Liver (tissue), 9 donors: ENCODE data around the gene GPATCH2. TPM values are rescaled to one million over a fixed set of nuclear protein-coding genes. Genes with fewer than 3 reads are reported as not detected.

Experiments
- DNase-seq: peaks from one replicate; pipeline ENCODE4 v3.0.0-alpha.2; 2017; ENCODE audit warnings: low spot score
- H3K27ac ChIP-seq, 2 donors: one replicate each; pipeline ENCODE4 v1.7.0; 2013; ENCODE audit warnings: inconsistent platforms in 2 of 2, low read length in 2 of 2, control low read depth in 1 of 2, low read depth in 1 of 2, mild to moderate bottlenecking in 1 of 2
- H3K27me3 ChIP-seq, 4 donors: one replicate each; pipeline versions ENCODE4 v1.6.1 to v1.7.0; 2013; ENCODE audit warnings: low read length in 3 of 4, inconsistent platforms in 1 of 4, mild to moderate bottlenecking in 1 of 4, moderate library complexity in 1 of 4; ENCODE audit not compliant: control insufficient read depth in 4 of 4, insufficient read depth in 4 of 4
- H3K36me3 ChIP-seq, 4 donors: one replicate each; pipeline versions ENCODE4 v1.6.1 to v1.7.0; 2013; ENCODE audit warnings: low read length in 3 of 4, mild to moderate bottlenecking in 3 of 4, low read depth in 1 of 4, moderate library complexity in 1 of 4; ENCODE audit not compliant: control insufficient read depth in 4 of 4, insufficient read depth in 3 of 4
- H3K4me1 ChIP-seq, 4 donors: one replicate each; pipeline versions ENCODE4 v1.6.1 to v1.7.0; 2013; ENCODE audit warnings: low read length in 3 of 4, mild to moderate bottlenecking in 3 of 4, moderate library complexity in 1 of 4; ENCODE audit not compliant: control insufficient read depth in 4 of 4, insufficient read depth in 4 of 4
- H3K4me3 ChIP-seq, 3 donors: one replicate each; pipeline versions ENCODE4 v1.6.1 to v1.7.0; 2013; ENCODE audit warnings: low read length in 3 of 3, control low read depth in 1 of 3, low read depth in 1 of 3, mild to moderate bottlenecking in 1 of 3
- H3K9ac ChIP-seq, 2 donors: one replicate each; pipeline ENCODE4 v1.7.0; 2013; ENCODE audit warnings: low read length in 2 of 2, mild to moderate bottlenecking in 2 of 2, moderate library complexity in 2 of 2, control low read depth in 1 of 2, low read depth in 1 of 2
- H3K9me3 ChIP-seq, 4 donors: one replicate each; pipeline versions ENCODE4 v1.6.1 to v1.7.0; 2013; ENCODE audit warnings: low read length in 3 of 4; ENCODE audit not compliant: control insufficient read depth in 4 of 4
- ATF3 ChIP-seq: IDR thresholded peaks from 2 replicates; pipeline ENCODE4 v1.6.1; 2016; ENCODE audit warnings: antibody characterized with exemption
- EGR1 ChIP-seq, 2 donors: IDR thresholded peaks; 2 replicates each; pipeline ENCODE4 v1.6.1; 2016 to 2018; ENCODE audit warnings: antibody characterized with exemption in 2 of 2, low read depth in 2 of 2
- FOXA1 ChIP-seq: IDR thresholded peaks from 2 replicates; pipeline ENCODE4 v1.6.1; 2016; ENCODE audit warnings: antibody characterized with exemption
- FOXA2 ChIP-seq: IDR thresholded peaks from 2 replicates; pipeline ENCODE4 v1.6.1; 2016; ENCODE audit warnings: antibody characterized with exemption
- GABPA ChIP-seq, 2 donors: IDR thresholded peaks in 1 of 2; conservative IDR thresholded peaks in 1 of 2; 2 replicates each; pipeline ENCODE4 v1.6.1; 2016; ENCODE audit warnings: antibody characterized with exemption in 2 of 2, mild to moderate bottlenecking in 1 of 2, moderate library complexity in 1 of 2
- HNF4A ChIP-seq, 2 donors: conservative IDR thresholded peaks; 2 replicates each; pipeline ENCODE4 v1.6.1; 2016; ENCODE audit warnings: antibody characterized with exemption in 2 of 2, mild to moderate bottlenecking in 2 of 2
- HNF4G ChIP-seq: IDR thresholded peaks from 2 replicates; pipeline ENCODE4 v1.6.1; 2016; ENCODE audit warnings: antibody characterized with exemption
- JUND ChIP-seq, 2 donors: IDR thresholded peaks; 2 replicates each; pipeline ENCODE4 v1.6.1; 2016; ENCODE audit warnings: antibody characterized with exemption in 2 of 2
- NR2F2 ChIP-seq: IDR thresholded peaks from 2 replicates; pipeline ENCODE4 v1.6.1; 2016; ENCODE audit warnings: antibody characterized with exemption
- RAD21 ChIP-seq, 2 donors: IDR thresholded peaks; 2 replicates each; pipeline ENCODE4 v1.6.1; 2016; ENCODE audit warnings: antibody characterized with exemption in 2 of 2, mild to moderate bottlenecking in 2 of 2
- RXRA ChIP-seq, 2 donors: IDR thresholded peaks; 2 replicates each; pipeline ENCODE4 v1.6.1; 2017 to 2018; ENCODE audit warnings: antibody characterized with exemption in 2 of 2, mild to moderate bottlenecking in 1 of 2
- SP1 ChIP-seq: IDR thresholded peaks from 2 replicates; pipeline ENCODE4 v1.6.1; 2018; ENCODE audit warnings: antibody characterized with exemption, mild to moderate bottlenecking
- TAF1 ChIP-seq: conservative IDR thresholded peaks from 2 replicates; pipeline ENCODE4 v1.6.1; 2016; ENCODE audit warnings: antibody characterized with exemption, mild to moderate bottlenecking
- YY1 ChIP-seq: IDR thresholded peaks from 2 replicates; pipeline ENCODE4 v1.6.1; 2016; ENCODE audit warnings: antibody characterized with exemption, mild to moderate bottlenecking
- ZBTB33 ChIP-seq: IDR thresholded peaks from 2 replicates; pipeline ENCODE4 v1.6.1; 2016; ENCODE audit warnings: antibody characterized with exemption
- WGBS: extraction: QIAGEN DNeasy Blood & Tissue Kit; methylation state at CpG from one replicate; pipeline ENCODE4 v1.1.7; 2013; 5-methylcytosine and 5-hydroxymethylcytosine counted together
- polyA plus RNA-seq, 2 donors: library from polyadenylated mRNA; stranded (reverse) in 1 of 2; unstranded in 1 of 2; fragments of 200-250 nt in 1 of 2; fragments of >200 nt in 1 of 2; fragmentation: Nextera tagmentation in 1 of 2; extraction: Ambion mirVana in 1 of 2; gene quantifications; one replicate each; pipeline versions ENCODE4 v1.2.1 to v1.2.3, GENCODE V29; 2013 to 2015
- total RNA-seq, 2 donors: library from RNA; depleted of rRNA; stranded (reverse); fragments of >200 nt; gene quantifications; one replicate each; pipeline ENCODE4 v1.2.3, GENCODE V29; 2014
- TF ChIP-seq, protein P1 (sequence below): IDR thresholded peaks from 2 replicates; pipeline ENCODE4 v1.6.1; 2016; ENCODE audit warnings: antibody characterized with exemption, mild to moderate bottlenecking
- TF ChIP-seq, protein P2 (sequence below): IDR thresholded peaks from 2 replicates; pipeline ENCODE4 v1.6.1; 2016; ENCODE audit warnings: antibody characterized with exemption
- donor health status: healthy.
- donor health status: healthy.
- donor health status: healthy.
- donor health status: healthy.
- donor health status: healthy.

The GPATCH2 gene
- total and polyA plus RNA-seq, 4 donors: 1.6 to 11.2 (median 5.8) TPM

GRCh38 chr1:217650674-217651073, 19.8 kb upstream of the GPATCH2 start:
- DNase-seq: no peak
- Histone ChIP-seq H3K27me3 (no peaks in the 10 kb centered on the region), H3K27ac (no peak overlapping the region), H3K4me1 (no peaks in the 10 kb centered on the region), H3K9ac (no peak overlapping the region), H3K9me3 (no peaks in the 10 kb centered on the region), H3K4me3 (no peak overlapping the region), H3K36me3 (no peaks in the 10 kb centered on the region)
- no peak for TF ChIP-seq EGR1 (IDR thresholded peaks at IDR 0.05; ENCODE audit: low read depth in 2 of 2)
- TF ChIP-seq SP1: no peak
- no peak for TF ChIP-seq FOXA2
- no peak for TF ChIP-seq FOXA1
- no peak for TF ChIP-seq ZBTB33
- TF ChIP-seq YY1: no peak
- TF ChIP-seq HNF4G: no peak
- no peak for TF ChIP-seq RAD21 (IDR thresholded peaks at IDR 0.05)
- no peak for TF ChIP-seq TAF1
- TF ChIP-seq ATF3: no peak
- TF ChIP-seq NR2F2: no peak
- WGBS: 96% methylated on average over 4 of the region's 4 CpGs

- H3K4me3 ChIP-seq: no peak overlapping the region
- no peak for TF ChIP-seq HNF4A (conservative IDR thresholded peaks at IDR 0.05)
- TF ChIP-seq ATF3: no peak
- TF ChIP-seq, protein P1, sequence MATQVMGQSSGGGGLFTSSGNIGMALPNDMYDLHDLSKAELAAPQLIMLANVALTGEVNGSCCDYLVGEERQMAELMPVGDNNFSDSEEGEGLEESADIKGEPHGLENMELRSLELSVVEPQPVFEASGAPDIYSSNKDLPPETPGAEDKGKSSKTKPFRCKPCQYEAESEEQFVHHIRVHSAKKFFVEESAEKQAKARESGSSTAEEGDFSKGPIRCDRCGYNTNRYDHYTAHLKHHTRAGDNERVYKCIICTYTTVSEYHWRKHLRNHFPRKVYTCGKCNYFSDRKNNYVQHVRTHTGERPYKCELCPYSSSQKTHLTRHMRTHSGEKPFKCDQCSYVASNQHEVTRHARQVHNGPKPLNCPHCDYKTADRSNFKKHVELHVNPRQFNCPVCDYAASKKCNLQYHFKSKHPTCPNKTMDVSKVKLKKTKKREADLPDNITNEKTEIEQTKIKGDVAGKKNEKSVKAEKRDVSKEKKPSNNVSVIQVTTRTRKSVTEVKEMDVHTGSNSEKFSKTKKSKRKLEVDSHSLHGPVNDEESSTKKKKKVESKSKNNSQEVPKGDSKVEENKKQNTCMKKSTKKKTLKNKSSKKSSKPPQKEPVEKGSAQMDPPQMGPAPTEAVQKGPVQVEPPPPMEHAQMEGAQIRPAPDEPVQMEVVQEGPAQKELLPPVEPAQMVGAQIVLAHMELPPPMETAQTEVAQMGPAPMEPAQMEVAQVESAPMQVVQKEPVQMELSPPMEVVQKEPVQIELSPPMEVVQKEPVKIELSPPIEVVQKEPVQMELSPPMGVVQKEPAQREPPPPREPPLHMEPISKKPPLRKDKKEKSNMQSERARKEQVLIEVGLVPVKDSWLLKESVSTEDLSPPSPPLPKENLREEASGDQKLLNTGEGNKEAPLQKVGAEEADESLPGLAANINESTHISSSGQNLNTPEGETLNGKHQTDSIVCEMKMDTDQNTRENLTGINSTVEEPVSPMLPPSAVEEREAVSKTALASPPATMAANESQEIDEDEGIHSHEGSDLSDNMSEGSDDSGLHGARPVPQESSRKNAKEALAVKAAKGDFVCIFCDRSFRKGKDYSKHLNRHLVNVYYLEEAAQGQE: no peak
- 83% methylated on average over 13 of the region's 13 CpGs for WGBS
- no peak for DNase-seq
- H3K27ac ChIP-seq: no peak overlapping the region
- H3K4me1 ChIP-seq: no peaks in the 10 kb centered on the region
- no peaks in the 10 kb centered on the region for H3K36me3 ChIP-seq
- no peaks in the 10 kb centered on the region for H3K9me3 ChIP-seq
- H3K9ac ChIP-seq: no peak overlapping the region
- H3K27me3 ChIP-seq: no peaks in the 10 kb centered on the region
Measured at GRCh38 chr1:217647791-217648190, 16.9 kb upstream of the GPATCH2 start.

DNA sequence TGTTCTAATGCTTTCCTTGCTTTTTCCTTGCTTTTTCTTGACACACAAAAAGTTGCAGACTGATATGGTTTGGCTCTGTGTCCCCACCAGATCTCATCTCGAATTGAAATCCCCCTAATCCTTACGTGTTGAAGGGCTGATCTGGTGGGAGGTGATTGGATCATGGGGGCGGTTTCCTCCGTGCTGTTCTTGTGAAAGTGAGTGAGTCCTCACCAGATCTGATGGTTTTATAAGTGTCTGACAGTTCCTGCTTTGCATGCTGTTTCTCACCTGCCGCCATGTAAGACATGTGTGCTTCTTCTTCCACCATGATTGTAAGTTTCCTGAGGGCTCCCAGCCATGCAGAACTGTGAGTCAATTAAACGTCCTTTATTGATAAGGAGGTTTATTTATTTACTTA, 11.6 kb upstream of the GPATCH2 start:
- Histone ChIP-seq H3K9me3 (peaks cover 0 to 2% (median 0%) of the 10 kb centered on the region in 4 donors), H3K36me3 (no peaks in the 10 kb centered on the region), H3K27ac (no peak overlapping the region), H3K4me3 (no peak overlapping the region), H3K9ac (no peak overlapping the region), H3K27me3 (no peaks in the 10 kb centered on the region), H3K4me1 (no peaks in the 10 kb centered on the region)
- WGBS: 45% methylated on average over 6 of the region's 6 CpGs
- no peak for DNase-seq
- TF ChIP-seq SP1 (no peak), RXRA (IDR thresholded peaks at IDR 0.05) (no peak), JUND (IDR thresholded peaks at IDR 0.05) (no peak), YY1 (no peak), EGR1 (IDR thresholded peaks at IDR 0.05; ENCODE audit: low read depth in 2 of 2) (no peak), ZBTB33 (no peak), GABPA (IDR thresholded peaks at IDR 0.05 in 1 of 2, conservative IDR thresholded peaks at IDR 0.05 in 1 of 2) (no peak), HNF4A (conservative IDR thresholded peaks at IDR 0.05) (no peak), FOXA2 (no peak), ATF3 (no peak)
- TF ChIP-seq, protein P2, sequence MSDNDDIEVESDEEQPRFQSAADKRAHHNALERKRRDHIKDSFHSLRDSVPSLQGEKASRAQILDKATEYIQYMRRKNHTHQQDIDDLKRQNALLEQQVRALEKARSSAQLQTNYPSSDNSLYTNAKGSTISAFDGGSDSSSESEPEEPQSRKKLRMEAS: no peak
